ENCODE results near the gene NUP107.
"Not testable (repeated sequence)": the region's sequence is repeated elsewhere in the genome, so short reads cannot be mapped to it uniquely, and the experiment has no call there.

The NUP107 gene

DNA sequence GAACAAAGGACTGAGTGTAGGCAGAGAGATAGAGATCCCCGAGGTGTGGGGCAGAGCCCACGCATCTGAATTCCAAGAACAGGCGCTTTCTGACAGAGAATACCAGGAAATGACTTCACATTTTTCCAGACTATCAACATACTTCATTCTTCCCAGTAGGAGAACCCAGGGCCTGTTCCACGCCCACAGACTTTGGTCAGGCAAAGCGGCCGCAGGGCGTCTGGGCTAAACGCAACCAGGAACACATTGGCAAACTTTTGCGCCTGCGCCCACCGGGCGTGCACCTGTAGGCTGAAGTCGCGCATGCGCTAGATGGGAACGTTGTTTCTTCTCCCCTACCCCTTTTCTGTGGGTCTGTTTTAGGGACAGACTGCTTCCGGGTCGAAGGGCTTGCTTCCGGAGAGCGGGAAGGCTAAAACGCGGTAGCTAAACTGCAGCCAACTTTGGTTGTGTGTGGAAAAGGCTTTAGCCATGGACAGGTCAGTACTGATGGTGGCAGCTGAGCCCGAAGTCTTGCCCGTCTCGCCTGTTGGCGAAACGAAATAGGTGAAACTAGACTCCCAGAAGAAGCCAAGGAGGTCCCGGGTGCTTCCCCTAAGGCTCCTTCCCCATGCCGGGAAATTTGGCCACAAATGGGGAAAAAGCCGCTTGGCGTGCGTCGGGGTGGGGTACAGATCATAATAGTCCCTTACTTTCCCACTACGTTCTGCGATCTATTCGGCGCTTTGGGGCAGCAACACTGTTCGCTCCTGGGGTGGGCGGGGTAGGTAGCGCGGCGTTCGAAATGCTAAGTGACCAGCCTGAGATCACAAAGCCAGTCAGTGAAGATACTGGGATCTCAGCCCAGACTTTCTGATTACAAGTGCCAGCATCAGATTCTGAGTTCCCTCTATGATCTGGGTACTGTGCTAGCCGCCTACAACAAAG, at the start of gene NUP107:
TSS of gene NUP107 (plus strand) at position 384 of the 927 bp plus-strand sequence. CDS start at position 472, 88 bp downstream.
- peak within 1 kb of the TSS; percentile 77 for H3K27ac ChIP-seq
- TF ChIP-seq, protein P1, sequence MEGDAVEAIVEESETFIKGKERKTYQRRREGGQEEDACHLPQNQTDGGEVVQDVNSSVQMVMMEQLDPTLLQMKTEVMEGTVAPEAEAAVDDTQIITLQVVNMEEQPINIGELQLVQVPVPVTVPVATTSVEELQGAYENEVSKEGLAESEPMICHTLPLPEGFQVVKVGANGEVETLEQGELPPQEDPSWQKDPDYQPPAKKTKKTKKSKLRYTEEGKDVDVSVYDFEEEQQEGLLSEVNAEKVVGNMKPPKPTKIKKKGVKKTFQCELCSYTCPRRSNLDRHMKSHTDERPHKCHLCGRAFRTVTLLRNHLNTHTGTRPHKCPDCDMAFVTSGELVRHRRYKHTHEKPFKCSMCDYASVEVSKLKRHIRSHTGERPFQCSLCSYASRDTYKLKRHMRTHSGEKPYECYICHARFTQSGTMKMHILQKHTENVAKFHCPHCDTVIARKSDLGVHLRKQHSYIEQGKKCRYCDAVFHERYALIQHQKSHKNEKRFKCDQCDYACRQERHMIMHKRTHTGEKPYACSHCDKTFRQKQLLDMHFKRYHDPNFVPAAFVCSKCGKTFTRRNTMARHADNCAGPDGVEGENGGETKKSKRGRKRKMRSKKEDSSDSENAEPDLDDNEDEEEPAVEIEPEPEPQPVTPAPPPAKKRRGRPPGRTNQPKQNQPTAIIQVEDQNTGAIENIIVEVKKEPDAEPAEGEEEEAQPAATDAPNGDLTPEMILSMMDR (conservative IDR thresholded peaks at IDR 0.05): no peak
- no peak for TF ChIP-seq ZFX (IDR thresholded peaks at IDR 0.05)

DNA sequence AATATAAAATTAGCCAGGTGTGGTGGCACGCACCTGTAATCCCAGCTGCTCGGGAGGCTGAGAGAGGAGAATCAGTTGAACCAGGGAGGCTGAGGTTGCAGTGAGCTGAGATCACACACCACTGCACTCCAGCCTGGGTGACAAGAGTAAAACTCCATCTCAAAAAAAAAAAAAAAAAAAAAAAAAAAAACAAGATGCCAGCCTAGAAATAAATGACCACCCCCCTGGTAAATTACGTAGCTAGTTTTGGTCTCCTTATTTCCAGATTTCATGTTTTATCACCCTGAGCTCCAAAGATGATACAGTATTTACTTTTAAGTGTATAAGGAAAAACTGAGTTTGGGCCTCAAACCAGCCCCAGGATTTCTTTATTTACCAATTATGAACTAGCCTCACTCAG, 49.3 kb upstream of the NUP107 start:
- not testable (repeated sequence) for H3K27ac ChIP-seq

DNA sequence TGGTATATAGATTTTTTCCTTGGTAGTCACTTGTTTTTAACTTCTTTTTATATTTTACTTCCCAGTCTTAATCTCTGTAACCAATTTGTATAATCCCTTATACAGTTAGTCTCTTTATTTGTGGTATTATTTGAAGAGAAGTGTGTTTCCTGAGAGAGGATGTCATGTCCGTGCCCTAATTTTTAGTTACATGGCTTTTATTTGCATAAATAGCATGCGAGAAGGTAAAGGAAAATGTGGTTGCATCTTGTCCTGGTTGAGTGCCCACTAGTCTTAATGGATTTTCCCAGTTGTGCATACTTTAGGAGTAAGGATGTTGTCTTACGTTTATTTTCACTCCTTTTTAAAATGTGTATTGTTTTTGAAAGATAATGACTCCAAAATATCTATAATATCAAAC, 48.6 kb upstream of the NUP107 start:
- no peak overlapping the region for H3K27ac ChIP-seq
- TF ChIP-seq, protein P1 (conservative IDR thresholded peaks at IDR 0.05): no peak
- TF ChIP-seq ZFX (IDR thresholded peaks at IDR 0.05): no peak

DNA sequence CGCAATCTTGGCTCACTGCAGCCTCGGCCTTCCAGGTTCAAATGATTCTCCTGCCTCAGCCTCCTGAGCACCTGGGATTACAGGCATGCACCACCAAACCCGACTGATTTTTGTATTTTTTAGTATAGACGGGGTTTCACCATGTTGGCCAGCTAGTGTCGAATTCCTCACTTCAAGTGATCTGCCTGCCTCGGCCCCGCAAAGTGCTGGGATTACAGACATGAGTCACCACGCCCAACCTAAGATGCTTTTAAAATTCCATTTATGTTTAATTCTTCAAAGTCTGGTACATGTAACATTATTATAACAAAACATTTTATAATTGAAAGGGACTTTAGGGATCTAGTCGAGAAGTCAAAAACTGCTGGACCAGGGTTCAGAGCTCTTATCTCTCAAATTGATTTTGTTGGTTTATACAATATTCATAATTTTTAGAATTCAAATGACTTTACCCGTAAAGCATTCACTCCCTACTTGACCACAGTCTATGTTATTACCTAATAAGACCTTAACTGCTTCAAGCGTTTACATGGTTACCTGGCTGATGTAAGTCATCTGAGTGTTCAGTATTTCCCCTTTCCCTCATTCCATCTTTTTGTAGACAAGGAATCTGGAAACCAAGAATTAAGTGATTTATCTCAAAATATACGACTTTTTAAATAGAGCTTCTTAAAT, 47.9 kb upstream of the NUP107 start:
- H3K27ac ChIP-seq: no peak overlapping the region
- TF ChIP-seq, protein P1 (conservative IDR thresholded peaks at IDR 0.05): no peak
- no peak for TF ChIP-seq ZFX (IDR thresholded peaks at IDR 0.05)

DNA sequence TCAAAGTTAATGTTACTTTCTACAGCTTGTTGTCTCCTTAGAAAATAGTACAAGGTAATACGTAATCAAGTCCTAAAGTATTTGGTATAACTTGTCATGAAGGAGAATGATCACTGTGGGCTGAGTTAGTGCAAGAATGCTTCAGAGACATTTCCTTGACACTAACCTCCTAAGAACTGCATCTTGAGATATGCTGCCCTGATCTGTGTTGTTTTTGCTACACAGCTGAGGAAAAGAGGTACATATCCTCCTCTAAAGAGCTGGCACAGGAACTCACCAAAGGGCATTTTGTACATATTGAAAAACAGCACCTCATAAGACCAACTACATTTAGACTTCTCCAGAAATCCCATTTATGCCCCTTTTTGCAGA, 47.4 kb upstream of the NUP107 start:
- TF ChIP-seq ZFX (IDR thresholded peaks at IDR 0.05): no peak
- TF ChIP-seq, protein P1 (conservative IDR thresholded peaks at IDR 0.05): no peak

DNA sequence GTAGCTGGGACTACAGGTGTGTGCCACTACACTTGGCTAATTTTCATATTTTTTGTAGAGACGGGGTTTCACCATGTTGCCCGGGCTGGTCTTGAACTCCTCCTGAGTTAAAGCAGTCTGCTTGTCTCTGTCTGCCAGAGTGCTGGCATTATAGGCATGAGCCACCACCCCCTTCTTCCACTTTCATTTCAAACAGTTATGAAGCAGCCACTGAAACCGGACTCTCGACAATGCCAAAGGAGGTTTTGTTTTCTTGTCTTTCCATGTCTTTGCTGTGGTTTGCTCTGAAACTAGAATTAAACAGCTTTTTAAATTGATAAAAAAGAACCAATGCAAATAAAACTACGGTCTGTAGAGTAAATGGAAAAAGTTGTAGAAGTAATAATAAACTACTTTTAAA, 45.6 kb upstream of the NUP107 start:
- TF ChIP-seq, protein P1 (conservative IDR thresholded peaks at IDR 0.05): no peak
- TF ChIP-seq ZFX (IDR thresholded peaks at IDR 0.05): no peak
- no peak overlapping the region for H3K27ac ChIP-seq

More for the DNA sequence above, 47.4 kb upstream of the NUP107 start:
- no peak overlapping the region for H3K27ac ChIP-seq

DNA sequence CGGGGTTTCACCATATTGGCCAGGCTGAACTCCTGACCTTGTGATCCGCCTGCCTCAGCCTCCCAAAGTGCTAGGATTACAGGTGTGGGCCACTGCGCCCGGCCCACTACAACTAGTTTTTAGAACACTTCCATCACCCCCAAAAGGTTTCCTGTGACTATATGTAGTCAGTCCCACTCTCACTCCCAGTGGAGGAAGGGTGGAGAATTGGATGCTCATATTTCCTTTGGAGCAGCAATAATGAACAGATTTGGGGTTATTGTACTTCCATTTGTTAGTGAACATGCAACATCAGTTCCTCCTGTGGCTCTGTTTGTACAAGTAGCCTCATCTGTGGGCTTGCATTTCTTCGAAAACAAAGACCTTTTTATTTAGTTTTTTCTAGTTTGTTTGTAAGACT, 40.3 kb upstream of the NUP107 start:
- TF ChIP-seq ZFX (IDR thresholded peaks at IDR 0.05): no peak
- TF ChIP-seq, protein P1 (conservative IDR thresholded peaks at IDR 0.05): no peak
- no peak overlapping the region for H3K27ac ChIP-seq

Measured in C4-2B (cell line).